Measurements from ENCODE around the gene PDE6G.
"Not testable (repeated sequence)": the region's sequence is repeated elsewhere in the genome, so short reads cannot be mapped to it uniquely, and the experiment has no call there.

The PDE6G gene

GRCh38 chr17:81621494-81622130 lies 34.7 kb downstream of the PDE6G start:
- no peak for DNase-seq

- DNase-seq = not testable (repeated sequence)
Observed at GRCh38 chr17:81618307-81618706, 38.0 kb downstream of the PDE6G start.

- DNase-seq = no peak
Observed at GRCh38 chr17:81616877-81617276, 39.5 kb downstream of the PDE6G start.

GRCh38 chr17:81615401-81615930 lies 40.9 kb downstream of the PDE6G start:
- DNase-seq = no peak

- no peak for DNase-seq
Observed at GRCh38 chr17:81612172-81612970, 44.0 kb downstream of the PDE6G start.

- no peak for DNase-seq
Observed at GRCh38 chr17:81609541-81610311, 46.6 kb downstream of the PDE6G start.

- DNase-seq = no peak
Observed at GRCh38 chr17:81608605-81609004, 47.7 kb downstream of the PDE6G start.

GRCh38 chr17:81608082-81608481 lies 48.3 kb downstream of the PDE6G start:
- DNase-seq = no peak

GRCh38 chr17:81607431-81607830 lies 48.9 kb downstream of the PDE6G start:
- no peak for DNase-seq

- DNase-seq = no peak
Observed at GRCh38 chr17:81603846-81604610, 52.3 kb downstream of the PDE6G start.

- DNase-seq = peak; percentile 37
Observed at GRCh38 chr17:81601525-81602120, 54.7 kb downstream of the PDE6G start.

Data from NCI-H2081 treated with DMSO at 0.1 percent for 48 hours (cell line).